ENCODE results near the gene SMURF1.

Gene SMURF1

DNA sequence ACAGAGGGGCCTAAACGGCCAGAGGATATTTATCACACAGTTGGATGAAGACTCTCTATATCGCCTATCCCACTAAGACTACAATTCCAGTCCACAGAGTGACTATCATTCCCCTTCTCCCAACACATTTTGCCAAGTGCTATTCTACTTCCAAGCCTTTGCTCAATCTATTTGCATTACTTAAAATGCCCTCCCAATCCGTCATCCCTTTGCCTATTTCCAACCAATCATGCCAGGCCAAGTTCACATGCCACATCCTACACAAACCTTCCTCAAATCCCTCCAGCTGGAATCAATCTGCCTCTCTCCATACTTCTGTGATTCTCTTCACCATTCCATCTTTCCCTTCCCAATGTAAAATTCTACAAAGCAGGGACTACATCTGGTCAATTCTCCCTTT, 38.2 kb downstream of the SMURF1 start:
- TF ChIP-seq CTCF (IDR thresholded peaks at IDR 0.05): no peak

- TF ChIP-seq CTCF (IDR thresholded peaks at IDR 0.05): no peak
Measured at GRCh38 chr7:99104631-99105030, 39.3 kb downstream of the SMURF1 start.

DNA sequence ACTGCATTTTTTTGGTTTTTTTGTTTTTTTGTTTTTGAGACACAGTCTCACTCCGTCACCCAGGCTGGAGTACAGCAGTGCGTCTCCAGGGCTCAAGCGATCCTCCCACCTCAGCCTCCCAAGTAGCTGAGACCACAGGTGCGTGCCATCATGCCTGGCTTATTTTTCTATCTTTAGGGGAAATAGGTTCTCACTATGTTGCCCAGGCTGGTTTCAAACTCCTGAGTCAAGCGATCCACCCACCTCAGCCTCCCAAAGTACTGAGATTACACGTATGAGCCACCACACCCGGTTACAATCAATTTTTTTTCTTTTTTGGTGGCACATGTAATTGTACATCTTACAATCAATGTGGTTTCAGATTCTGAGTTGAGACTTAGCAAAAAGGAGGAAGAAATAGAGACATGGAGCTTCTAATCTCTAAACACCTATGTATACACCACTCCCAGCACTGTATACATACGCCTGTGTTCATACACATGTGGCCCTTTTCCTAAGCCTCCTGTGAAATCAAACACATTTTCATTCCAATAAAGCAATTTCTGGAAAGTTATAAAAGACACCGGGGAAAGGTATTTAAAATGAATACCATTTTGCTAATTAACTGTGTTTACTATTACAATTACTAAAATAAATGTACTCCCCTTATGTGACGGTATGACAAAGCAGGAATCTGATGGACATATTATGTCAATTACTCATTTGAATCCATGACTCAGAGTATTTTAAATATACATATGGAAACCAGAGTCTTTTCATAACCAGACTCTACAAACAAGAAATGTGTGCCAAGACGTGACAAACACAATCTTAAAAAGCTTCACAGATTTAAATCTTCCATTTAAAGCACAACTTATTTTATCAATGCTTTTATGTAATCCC, 40.9 kb downstream of the SMURF1 start:
- TF ChIP-seq CTCF (IDR thresholded peaks at IDR 0.05): no peak

DNA sequence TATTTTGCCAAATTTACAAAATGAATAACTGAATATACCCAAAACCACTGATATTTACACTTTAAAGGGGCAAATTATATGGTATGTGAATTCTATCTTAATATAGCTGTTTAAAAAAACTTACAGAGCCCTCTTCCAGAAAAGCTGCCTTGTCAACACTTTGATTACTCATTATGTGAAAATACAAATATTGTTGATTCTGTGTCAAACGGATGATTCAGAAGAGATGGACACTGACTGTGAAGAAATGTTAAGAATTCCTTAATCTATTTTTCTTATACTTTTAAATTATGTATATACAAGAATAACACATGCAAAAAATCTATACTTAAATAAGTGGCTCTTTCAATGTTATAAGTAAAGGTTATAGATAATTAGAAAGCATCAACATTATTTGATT, 41.5 kb downstream of the SMURF1 start:
- no peak for TF ChIP-seq CTCF (IDR thresholded peaks at IDR 0.05)

- no peak for TF ChIP-seq CTCF (IDR thresholded peaks at IDR 0.05)
Measured at GRCh38 chr7:99099499-99100077, 44.3 kb downstream of the SMURF1 start.

DNA sequence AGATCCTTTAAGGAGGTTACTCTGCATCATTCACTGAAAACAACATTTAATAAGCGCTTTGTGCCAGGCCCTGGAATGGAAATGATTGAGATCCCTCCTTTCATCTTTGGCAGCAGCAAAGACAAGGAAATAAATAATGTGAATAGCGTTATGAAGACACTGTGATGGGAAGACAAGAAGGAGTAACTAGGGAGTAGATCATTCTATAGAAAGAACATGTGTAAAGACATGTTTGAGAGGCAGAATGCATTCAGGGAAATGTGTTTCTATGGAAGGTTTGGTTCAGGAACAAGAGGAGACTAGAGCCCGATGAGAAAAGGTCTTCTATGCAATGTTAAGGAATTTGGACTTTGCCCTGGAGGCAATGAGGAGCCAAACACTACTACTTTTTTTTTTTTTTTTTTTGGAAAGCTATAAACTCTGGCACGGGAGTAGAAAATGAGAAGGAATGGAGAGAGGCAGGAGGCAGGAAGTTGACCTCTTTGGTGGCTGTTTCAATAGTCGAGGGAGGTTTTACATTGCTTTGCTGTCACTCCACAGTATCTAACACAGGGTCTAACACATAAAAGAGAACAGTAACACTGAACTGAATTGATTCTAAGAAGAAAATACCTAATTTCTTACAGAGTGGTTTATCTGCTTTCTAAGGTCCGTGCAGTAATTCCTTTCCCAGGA, 44.9 kb downstream of the SMURF1 start:
- TF ChIP-seq CTCF (IDR thresholded peaks at IDR 0.05): no peak

- TF ChIP-seq CTCF (IDR thresholded peaks at IDR 0.05): no peak
Measured at GRCh38 chr7:99098286-99098823, 45.6 kb downstream of the SMURF1 start.

All from LNCAP (cell line).